Cardiac muscle cell (in vitro differentiated cells and primary cell): ENCODE data around the gene IRF4. TPM values are rescaled to one million over a fixed set of nuclear protein-coding genes. Genes with fewer than 3 reads are reported as not detected.
"Not testable (repeated sequence)": the region's sequence is repeated elsewhere in the genome, so short reads cannot be mapped to it uniquely, and the experiment has no call there.

Experiments used
- DNase-seq, 2 donors: peaks; one replicate each; pipeline versions ENCODE4 v3.0.0 to v3.0.0-alpha.2; 2010 to 2017; ENCODE audit warnings: low read depth in 1 of 2, low spot score in 1 of 2
- H3K27ac ChIP-seq: fragments of 200-600 bp; sonication (generic); 2 replicates; pipeline ENCODE4 v1.5.1; 2016
- H3K27me3 ChIP-seq: fragments of 200-600 bp; sonication (generic); 2 replicates; pipeline ENCODE4 v1.6.0; 2016; ENCODE audit warnings: control low read depth
- H3K36me3 ChIP-seq: fragments of 200-600 bp; sonication (generic); 2 replicates; pipeline ENCODE4 v1.5.1; 2016; ENCODE audit warnings: control low read depth
- H3K4me1 ChIP-seq: fragments of 200-600 bp; sonication (generic); 2 replicates; pipeline ENCODE4 v1.8.1; 2017; ENCODE audit warnings: low read depth, mild to moderate bottlenecking, mixed run types
- H3K4me3 ChIP-seq: fragments of 200-600 bp; sonication (generic); 2 replicates; pipeline ENCODE4 v1.5.1; 2016; ENCODE audit warnings: mild to moderate bottlenecking
- H3K9me3 ChIP-seq: fragments of 200-600 bp; sonication (generic); 2 replicates; pipeline ENCODE4 v1.5.1; 2017; ENCODE audit warnings: low read depth, mild to moderate bottlenecking, control low read depth
- CTCF ChIP-seq: IDR thresholded peaks from 2 replicates; pipeline ENCODE4 v1.5.1; 2012; ENCODE audit warnings: low read depth, mild to moderate bottlenecking, low read length
- polyA plus RNA-seq: library from polyadenylated mRNA; unstranded; fragments of >200 nt; fragmentation: Nextera tagmentation; extraction: Ambion mirVana; gene quantifications from 2 replicates; pipeline ENCODE4 v1.2.1, GENCODE V29; 2016
- total RNA-seq: library from RNA; depleted of rRNA; stranded (reverse); fragments of >200 nt; gene quantifications from 2 replicates; pipeline ENCODE4 v1.2.3, GENCODE V29; 2016

The IRF4 gene
- total and polyA plus RNA-seq, 2 experiments from 2014 or later = not detected

DNA sequence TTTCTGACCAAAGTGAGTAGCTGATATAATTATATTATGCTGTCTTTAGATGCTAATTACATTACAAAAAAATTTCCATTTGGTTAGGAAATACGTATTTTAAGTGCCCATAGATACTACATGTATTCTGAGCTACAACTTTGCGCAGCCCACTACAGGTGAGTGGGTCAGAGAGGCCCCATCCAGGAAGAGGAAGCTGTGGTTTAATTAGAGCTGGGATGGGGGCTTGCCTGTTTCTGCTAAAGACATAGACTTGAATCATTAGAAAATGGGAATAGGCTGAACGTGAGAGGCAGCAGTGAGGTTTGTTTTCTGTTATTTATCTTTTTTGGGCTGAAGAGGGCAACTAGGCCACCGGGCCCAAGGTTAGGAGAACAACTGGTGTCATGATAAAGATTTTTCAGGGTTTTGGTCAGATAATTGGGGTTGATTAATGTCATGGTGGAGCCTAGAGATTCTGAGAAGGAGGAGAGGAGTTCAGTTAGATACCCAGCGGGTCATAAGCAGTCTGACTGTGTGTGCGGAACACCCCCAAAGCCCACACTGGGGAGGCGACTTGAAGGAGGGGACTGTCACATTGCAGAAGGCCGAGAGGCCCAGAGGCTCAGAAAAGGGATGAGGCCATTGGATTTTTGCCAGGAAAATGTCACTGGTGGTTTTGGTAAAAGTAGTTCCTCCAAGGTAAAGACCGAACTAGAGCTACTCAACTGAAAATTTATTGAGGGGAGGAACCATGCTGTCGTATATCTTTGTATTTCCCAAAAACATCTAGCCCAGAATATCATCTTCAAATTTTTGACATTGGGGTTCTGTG is 14.5 kb upstream of the IRF4 start:
- Histone ChIP-seq H3K27ac (no peak overlapping the region), H3K9me3 (no peaks in the 10 kb centered on the region), H3K36me3 (no peaks in the 10 kb centered on the region), H3K27me3 (peaks cover 10% of the 10 kb centered on the region), H3K4me3 (no peak overlapping the region), H3K4me1 (peaks cover 13% of the 10 kb centered on the region)
- no peak for TF ChIP-seq CTCF
- no peak for DNase-seq

GRCh38 chr6:377641-378020 is 13.9 kb upstream of the IRF4 start:
- not testable (repeated sequence) for H3K9me3 ChIP-seq
- H3K27me3 ChIP-seq = peaks cover 15% of the 10 kb centered on the region

GRCh38 chr6:378090-378957 is 13.2 kb upstream of the IRF4 start:
- H3K27ac ChIP-seq = no peak overlapping the region
- TF ChIP-seq CTCF = no peak

More at GRCh38 chr6:377641-378020, 13.9 kb upstream of the IRF4 start:
- not testable (repeated sequence) for H3K4me3 ChIP-seq, DNase-seq, H3K27ac ChIP-seq, H3K36me3 ChIP-seq
- peaks cover 13% of the 10 kb centered on the region for H3K4me1 ChIP-seq

GRCh38 chr6:378958-379409 is 12.6 kb upstream of the IRF4 start:
- Histone ChIP-seq H3K4me1 (peaks cover 5% of the 10 kb centered on the region), H3K27ac (no peak overlapping the region), H3K27me3 (peaks cover 24% of the 10 kb centered on the region), H3K4me3 (no peak overlapping the region), H3K9me3 (no peaks in the 10 kb centered on the region), H3K36me3 (no peaks in the 10 kb centered on the region)
- DNase-seq = no peak
- no peak for TF ChIP-seq CTCF

More at GRCh38 chr6:378090-378957, 13.2 kb upstream of the IRF4 start:
- H3K27me3 ChIP-seq = peaks cover 17% of the 10 kb centered on the region
- DNase-seq = no peak
- no peak overlapping the region for H3K4me3 ChIP-seq
- no peaks in the 10 kb centered on the region for H3K9me3 ChIP-seq
- no peaks in the 10 kb centered on the region for H3K36me3 ChIP-seq
- H3K4me1 ChIP-seq = peaks cover 11% of the 10 kb centered on the region

- TF ChIP-seq CTCF = no peak
- DNase-seq = no peak
These were observed 12.0 kb upstream of the IRF4 start for GRCh38 chr6:379410-380181.

More at GRCh38 chr6:379410-380181, 12.0 kb upstream of the IRF4 start:
- Histone ChIP-seq H3K4me3 (no peak overlapping the region), H3K4me1 (no peaks in the 10 kb centered on the region), H3K27me3 (peaks cover 30% of the 10 kb centered on the region), H3K9me3 (no peaks in the 10 kb centered on the region), H3K27ac (no peak overlapping the region), H3K36me3 (no peaks in the 10 kb centered on the region)
